HepG2 (cell line): ENCODE data around the gene GALNT9. TPM values are rescaled to one million over a fixed set of nuclear protein-coding genes. Genes with fewer than 3 reads are reported as not detected.

Source experiments
- ATAC-seq: fragments of 200-7000 bp; cut with Tn5 transposase; 3 replicates; pipeline ENCODE4 v1.9.1; 2020; ENCODE audit warnings: mild to moderate bottlenecking, moderate library complexity
- BruUV-seq: library from RNA; stranded (reverse); fragments of 400-500 nt; replicated peaks from 2 replicates; lab custom pipeline; 2021; lab: Mats Ljungman, UMichigan
- CTCF ChIA-PET: fragments of 300-600 bp; formaldehyde crosslinking; extraction: SDS; loops from one replicate; lab custom pipeline; 2021; ENCODE audit warnings: low total read pairs, inconsistent platforms, low intra/inter-chr PET ratio; lab: Yijun Ruan, JAX
- POLR2A ChIA-PET: fragments of 350-600 bp; sonication (Branson Sonifier 250); formaldehyde crosslinking; loops from one replicate; lab custom pipeline; 2020; ENCODE audit warnings: antibody characterized with exemption, inconsistent platforms; lab: Yijun Ruan, JAX
- DNase-seq: peaks from one replicate; pipeline ENCODE4 v3.0.0-alpha.2; 2015; ENCODE audit warnings: low spot score
- FAIRE-seq: peaks from 3 replicates; lab custom pipeline; 2011; peaks lifted over from hg19 to GRCh38; lab: Jason Lieb, UNC
- H2AFZ ChIP-seq: one replicate; pipeline ENCODE4 v1.6.1; 2011; ENCODE audit warnings: low read length, inconsistent platforms
- H3K27ac ChIP-seq: fragments of 300-600 bp; 3 replicates; pipeline ENCODE4 v1.8.0; 2011; ENCODE audit warnings: mixed run types, mild to moderate bottlenecking, mixed read lengths, low read length, inconsistent platforms; ENCODE audit not compliant: insufficient read depth; ENCODE audit errors: extremely low read length
- H3K27me3 ChIP-seq, 2 experiments: fragments of 200-600 bp in 1 of 2; 2 replicates in 1 of 2; 3 replicates in 1 of 2; pipeline versions ENCODE4 v1.6.0 to v1.8.0; 2011; ENCODE audit warnings: low read length in 2 of 2, mild to moderate bottlenecking in 2 of 2, moderate library complexity in 2 of 2, inconsistent platforms in 1 of 2; ENCODE audit not compliant: insufficient read depth in 2 of 2, control insufficient read depth in 1 of 2
- H3K36me3 ChIP-seq, 2 experiments: fragments of 200-600 bp in 1 of 2; replicated peaks in 1 of 2; 2 replicates in 1 of 2; 3 replicates in 1 of 2; pipeline versions ENCODE4 v1.5.1 to v1.8.0; 2011; ENCODE audit warnings: low read length in 2 of 2, inconsistent platforms in 1 of 2; ENCODE audit not compliant: insufficient read depth in 2 of 2, control insufficient read depth in 1 of 2
- H3K4me1 ChIP-seq: 2 replicates; pipeline ENCODE4 v1.5.1; 2012; ENCODE audit warnings: low read length, inconsistent platforms; ENCODE audit not compliant: insufficient read depth
- H3K4me2 ChIP-seq: 2 replicates; pipeline ENCODE4 v1.6.0; 2011; ENCODE audit warnings: low read depth, low read length, inconsistent platforms
- H3K4me3 ChIP-seq, 3 experiments: fragments of 200-600 bp in 1 of 3; sonication (generic), shearing (Covaris generic) in 1 of 3; replicated peaks in 1 of 3; 2 replicates each; pipeline ENCODE4 v1.5.1; 2011 to 2016; ENCODE audit warnings: low read length in 3 of 3, inconsistent platforms in 2 of 3, low read depth in 2 of 3, mild to moderate bottlenecking in 2 of 3, control low read depth in 1 of 3, mixed read lengths in 1 of 3; ENCODE audit not compliant: insufficient read depth in 1 of 3
- H3K79me2 ChIP-seq: one replicate; pipeline ENCODE4 v1.6.1; 2011; ENCODE audit warnings: low read length, inconsistent platforms; ENCODE audit not compliant: insufficient read depth
- H3K9ac ChIP-seq: 2 replicates; pipeline ENCODE4 v1.6.0; 2011; ENCODE audit warnings: mild to moderate bottlenecking, low read depth, low read length, inconsistent platforms; ENCODE audit not compliant: insufficient read depth
- H3K9me3 ChIP-seq: 2 replicates; pipeline ENCODE4 v1.5.1; 2012; ENCODE audit warnings: mild to moderate bottlenecking, low read length
- H4K20me1 ChIP-seq: 2 replicates; pipeline ENCODE4 v1.6.0; 2011; ENCODE audit warnings: inconsistent platforms, mild to moderate bottlenecking, low read length, moderate library complexity; ENCODE audit not compliant: insufficient read depth
- FOXK2 ChIP-seq: fragments of 450-650 bp; IDR thresholded peaks from 2 replicates; pipeline ENCODE4 v1.6.1; 2016
- KDM4B ChIP-seq: sonication (generic); formaldehyde crosslinking; IDR thresholded peaks from 2 replicates; pipeline ENCODE4 v1.4.0; 2020; ENCODE audit warnings: missing genetic modification reagents
- ZBTB8A ChIP-seq: sonication (generic); formaldehyde crosslinking; IDR thresholded peaks from 2 replicates; pipeline ENCODE4 v1.4.0; 2020; ENCODE audit warnings: mild to moderate bottlenecking, low read depth, missing genetic modification reagents, borderline replicate concordance
- ZNF563 ChIP-seq: sonication (generic); formaldehyde crosslinking; IDR thresholded peaks from 2 replicates; pipeline ENCODE4 v1.8.0; 2022; ENCODE audit warnings: mild to moderate bottlenecking, moderate library complexity, missing genetic modification reagents
- WGBS: methylation state at CpG from one replicate; pipeline ENCODE4 v1.1.6; 2017; ENCODE audit warnings: low lambda C conversion rate; 5-methylcytosine and 5-hydroxymethylcytosine counted together
- in situ Hi-C: cut with HindIII; loops from 2 replicates; pipeline ENCODE4 v1.10.0; 2017; ENCODE audit warnings: low pct_unique_long_range_greater_than_20kb; ENCODE audit not compliant: extremely low pct_ligation_motif_present
- intact Hi-C: fragments of 100-400 bp; cut with micrococcal nuclease; formaldehyde crosslinking; loops from one replicate; pipeline ENCODE4 v1.10.0; 2022; ENCODE audit not compliant: unreplicated experiment
- polyA plus RNA-seq, 8 experiments: library from polyadenylated mRNA; depleted of rRNA in 3 of 8; stranded (reverse) in 7 of 8; unstranded in 1 of 8; fragments of >200 nt; fragmentation: Illumina TruSeq in 4 of 8; extraction: Trizol in 4 of 8; gene quantifications; 2 replicates each; pipeline versions ENCODE4 v1.2.1 to v1.2.3, GENCODE V29; 2011 to 2016; ENCODE audit warnings: low read depth in 4 of 8, missing spikeins in 1 of 8, mixed read lengths in 1 of 8; ENCODE audit not compliant: insufficient read depth in 1 of 8
- total RNA-seq, 5 experiments: library from RNA; depleted of rRNA; stranded (reverse); fragments of >200 nt; fragmentation: Illumina TruSeq; extraction: Trizol; gene quantifications; 2 replicates each; pipeline ENCODE4 v1.2.3, GENCODE V29; 2016; ENCODE audit warnings: low read depth in 1 of 5
- TF ChIP-seq, protein P1 (sequence below): sonication (generic); formaldehyde crosslinking; conservative IDR thresholded peaks from 2 replicates; pipeline ENCODE4 v1.4.0; 2020; ENCODE audit warnings: missing genetic modification reagents
- TF ChIP-seq, protein P2 (sequence below): IDR thresholded peaks from 2 replicates; pipeline ENCODE4 v1.6.1; 2016; ENCODE audit warnings: low read depth, missing genetic modification reagents, missing compliant biosample characterization
- TF ChIP-seq, protein P3 (sequence below), 2 experiments: fragments of 450-650 bp in 1 of 2; sonication (generic) in 1 of 2; formaldehyde crosslinking in 1 of 2; IDR thresholded peaks; 2 replicates each; pipeline versions ENCODE4 v1.6.1 to v1.8.0; 2016 to 2022; ENCODE audit warnings: antibody characterized with exemption in 1 of 2, mild to moderate bottlenecking in 1 of 2, missing genetic modification reagents in 1 of 2

Gene GALNT9
- total and polyA plus RNA-seq, 2 of the 13 experiments (the other 11 are each of a cell fraction or from before 2014, with no cell fraction given), result 0.04 TPM; not detected in 1

DNA sequence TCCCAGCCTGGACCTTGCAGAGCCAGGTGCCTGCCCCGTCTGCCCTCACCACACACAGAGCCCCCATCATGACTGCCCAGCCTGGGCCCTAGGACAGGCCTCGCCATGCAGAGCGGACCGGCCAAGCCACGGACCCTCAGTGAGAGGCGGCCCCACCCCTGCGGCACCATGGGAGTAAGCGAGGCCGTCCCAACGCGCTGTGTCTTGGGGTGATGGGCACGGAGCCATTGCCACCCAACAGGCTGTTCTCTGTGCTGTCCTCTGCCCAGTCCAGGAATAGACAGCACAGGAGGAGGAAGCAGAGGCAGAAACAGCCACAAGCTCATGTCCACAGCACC is 39.2 kb downstream of the GALNT9 start:
- Histone ChIP-seq H3K9ac (no peak overlapping the region), H3K4me2 (no peak overlapping the region), H3K79me2 (no peaks in the 10 kb centered on the region), H3K27ac (no peak overlapping the region), H3K36me3 (no peaks in the 10 kb centered on the region), H3K4me1 (no peaks in the 10 kb centered on the region), H3K27me3 (peaks cover 2 to 70% of the 10 kb centered on the region in 2 experiments), H4K20me1 (peaks cover 3% of the 10 kb centered on the region; the same call in 1 of the 2 replicates), H3K9me3 (no peaks in the 10 kb centered on the region), H2AFZ (no peak overlapping the region), H3K4me3 (no peak overlapping the region)
- 91% methylated on average over 4 of the region's 12 CpGs for WGBS
- ChIA-PET CTCF (no interaction called here), POLR2A (no interaction called here)
- no TSS peak for BruUV-seq
- FAIRE-seq (no peak), ATAC-seq (no peak), DNase-seq (no peak)
- intact Hi-C loops, result no loop called here
- in situ Hi-C loops, result no loop called here
- TF ChIP-seq, protein P1, sequence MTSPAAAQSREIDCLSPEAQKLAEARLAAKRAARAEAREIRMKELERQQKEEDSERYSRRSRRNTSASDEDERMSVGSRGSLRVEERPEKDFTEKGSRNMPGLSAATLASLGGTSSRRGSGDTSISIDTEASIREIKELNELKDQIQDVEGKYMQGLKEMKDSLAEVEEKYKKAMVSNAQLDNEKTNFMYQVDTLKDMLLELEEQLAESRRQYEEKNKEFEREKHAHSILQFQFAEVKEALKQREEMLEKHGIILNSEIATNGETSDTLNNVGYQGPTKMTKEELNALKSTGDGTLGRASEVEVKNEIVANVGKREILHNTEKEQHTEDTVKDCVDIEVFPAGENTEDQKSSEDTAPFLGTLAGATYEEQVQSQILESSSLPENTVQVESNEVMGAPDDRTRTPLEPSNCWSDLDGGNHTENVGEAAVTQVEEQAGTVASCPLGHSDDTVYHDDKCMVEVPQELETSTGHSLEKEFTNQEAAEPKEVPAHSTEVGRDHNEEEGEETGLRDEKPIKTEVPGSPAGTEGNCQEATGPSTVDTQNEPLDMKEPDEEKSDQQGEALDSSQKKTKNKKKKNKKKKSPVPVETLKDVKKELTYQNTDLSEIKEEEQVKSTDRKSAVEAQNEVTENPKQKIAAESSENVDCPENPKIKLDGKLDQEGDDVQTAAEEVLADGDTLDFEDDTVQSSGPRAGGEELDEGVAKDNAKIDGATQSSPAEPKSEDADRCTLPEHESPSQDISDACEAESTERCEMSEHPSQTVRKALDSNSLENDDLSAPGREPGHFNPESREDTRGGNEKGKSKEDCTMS (CRISPR knock-in tag), result no peak
- no peak for TF ChIP-seq FOXK2
- TF ChIP-seq, protein P2, sequence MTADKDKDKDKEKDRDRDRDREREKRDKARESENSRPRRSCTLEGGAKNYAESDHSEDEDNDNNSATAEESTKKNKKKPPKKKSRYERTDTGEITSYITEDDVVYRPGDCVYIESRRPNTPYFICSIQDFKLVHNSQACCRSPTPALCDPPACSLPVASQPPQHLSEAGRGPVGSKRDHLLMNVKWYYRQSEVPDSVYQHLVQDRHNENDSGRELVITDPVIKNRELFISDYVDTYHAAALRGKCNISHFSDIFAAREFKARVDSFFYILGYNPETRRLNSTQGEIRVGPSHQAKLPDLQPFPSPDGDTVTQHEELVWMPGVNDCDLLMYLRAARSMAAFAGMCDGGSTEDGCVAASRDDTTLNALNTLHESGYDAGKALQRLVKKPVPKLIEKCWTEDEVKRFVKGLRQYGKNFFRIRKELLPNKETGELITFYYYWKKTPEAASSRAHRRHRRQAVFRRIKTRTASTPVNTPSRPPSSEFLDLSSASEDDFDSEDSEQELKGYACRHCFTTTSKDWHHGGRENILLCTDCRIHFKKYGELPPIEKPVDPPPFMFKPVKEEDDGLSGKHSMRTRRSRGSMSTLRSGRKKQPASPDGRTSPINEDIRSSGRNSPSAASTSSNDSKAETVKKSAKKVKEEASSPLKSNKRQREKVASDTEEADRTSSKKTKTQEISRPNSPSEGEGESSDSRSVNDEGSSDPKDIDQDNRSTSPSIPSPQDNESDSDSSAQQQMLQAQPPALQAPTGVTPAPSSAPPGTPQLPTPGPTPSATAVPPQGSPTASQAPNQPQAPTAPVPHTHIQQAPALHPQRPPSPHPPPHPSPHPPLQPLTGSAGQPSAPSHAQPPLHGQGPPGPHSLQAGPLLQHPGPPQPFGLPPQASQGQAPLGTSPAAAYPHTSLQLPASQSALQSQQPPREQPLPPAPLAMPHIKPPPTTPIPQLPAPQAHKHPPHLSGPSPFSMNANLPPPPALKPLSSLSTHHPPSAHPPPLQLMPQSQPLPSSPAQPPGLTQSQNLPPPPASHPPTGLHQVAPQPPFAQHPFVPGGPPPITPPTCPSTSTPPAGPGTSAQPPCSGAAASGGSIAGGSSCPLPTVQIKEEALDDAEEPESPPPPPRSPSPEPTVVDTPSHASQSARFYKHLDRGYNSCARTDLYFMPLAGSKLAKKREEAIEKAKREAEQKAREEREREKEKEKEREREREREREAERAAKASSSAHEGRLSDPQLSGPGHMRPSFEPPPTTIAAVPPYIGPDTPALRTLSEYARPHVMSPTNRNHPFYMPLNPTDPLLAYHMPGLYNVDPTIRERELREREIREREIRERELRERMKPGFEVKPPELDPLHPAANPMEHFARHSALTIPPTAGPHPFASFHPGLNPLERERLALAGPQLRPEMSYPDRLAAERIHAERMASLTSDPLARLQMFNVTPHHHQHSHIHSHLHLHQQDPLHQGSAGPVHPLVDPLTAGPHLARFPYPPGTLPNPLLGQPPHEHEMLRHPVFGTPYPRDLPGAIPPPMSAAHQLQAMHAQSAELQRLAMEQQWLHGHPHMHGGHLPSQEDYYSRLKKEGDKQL, result no peak
- TF ChIP-seq KDM4B (CRISPR knock-in tag), result no peak
- TF ChIP-seq, protein P3, sequence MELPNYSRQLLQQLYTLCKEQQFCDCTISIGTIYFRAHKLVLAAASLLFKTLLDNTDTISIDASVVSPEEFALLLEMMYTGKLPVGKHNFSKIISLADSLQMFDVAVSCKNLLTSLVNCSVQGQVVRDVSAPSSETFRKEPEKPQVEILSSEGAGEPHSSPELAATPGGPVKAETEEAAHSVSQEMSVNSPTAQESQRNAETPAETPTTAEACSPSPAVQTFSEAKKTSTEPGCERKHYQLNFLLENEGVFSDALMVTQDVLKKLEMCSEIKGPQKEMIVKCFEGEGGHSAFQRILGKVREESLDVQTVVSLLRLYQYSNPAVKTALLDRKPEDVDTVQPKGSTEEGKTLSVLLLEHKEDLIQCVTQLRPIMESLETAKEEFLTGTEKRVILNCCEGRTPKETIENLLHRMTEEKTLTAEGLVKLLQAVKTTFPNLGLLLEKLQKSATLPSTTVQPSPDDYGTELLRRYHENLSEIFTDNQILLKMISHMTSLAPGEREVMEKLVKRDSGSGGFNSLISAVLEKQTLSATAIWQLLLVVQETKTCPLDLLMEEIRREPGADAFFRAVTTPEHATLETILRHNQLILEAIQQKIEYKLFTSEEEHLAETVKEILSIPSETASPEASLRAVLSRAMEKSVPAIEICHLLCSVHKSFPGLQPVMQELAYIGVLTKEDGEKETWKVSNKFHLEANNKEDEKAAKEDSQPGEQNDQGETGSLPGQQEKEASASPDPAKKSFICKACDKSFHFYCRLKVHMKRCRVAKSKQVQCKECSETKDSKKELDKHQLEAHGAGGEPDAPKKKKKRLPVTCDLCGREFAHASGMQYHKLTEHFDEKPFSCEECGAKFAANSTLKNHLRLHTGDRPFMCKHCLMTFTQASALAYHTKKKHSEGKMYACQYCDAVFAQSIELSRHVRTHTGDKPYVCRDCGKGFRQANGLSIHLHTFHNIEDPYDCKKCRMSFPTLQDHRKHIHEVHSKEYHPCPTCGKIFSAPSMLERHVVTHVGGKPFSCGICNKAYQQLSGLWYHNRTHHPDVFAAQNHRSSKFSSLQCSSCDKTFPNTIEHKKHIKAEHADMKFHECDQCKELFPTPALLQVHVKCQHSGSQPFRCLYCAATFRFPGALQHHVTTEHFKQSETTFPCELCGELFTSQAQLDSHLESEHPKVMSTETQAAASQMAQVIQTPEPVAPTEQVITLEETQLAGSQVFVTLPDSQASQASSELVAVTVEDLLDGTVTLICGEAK (IDR thresholded peaks at IDR 0.05), result no peak
- TF ChIP-seq, protein P3 (CRISPR knock-in tag; IDR thresholded peaks at IDR 0.05), result no peak
- no peak for TF ChIP-seq ZNF563 (CRISPR knock-in tag)
- TF ChIP-seq ZBTB8A (CRISPR knock-in tag), result no peak
